ENCODE data around the gene PALLD. TPM values are rescaled to one million over a fixed set of nuclear protein-coding genes. Genes with fewer than 3 reads are reported as not detected.

PALLD gene
- total and polyA plus RNA-seq, 2 of the 8 experiments (the other 6 are each of a cell fraction or from before 2014, with no cell fraction given): 10.5 to 25.0 TPM

DNA sequence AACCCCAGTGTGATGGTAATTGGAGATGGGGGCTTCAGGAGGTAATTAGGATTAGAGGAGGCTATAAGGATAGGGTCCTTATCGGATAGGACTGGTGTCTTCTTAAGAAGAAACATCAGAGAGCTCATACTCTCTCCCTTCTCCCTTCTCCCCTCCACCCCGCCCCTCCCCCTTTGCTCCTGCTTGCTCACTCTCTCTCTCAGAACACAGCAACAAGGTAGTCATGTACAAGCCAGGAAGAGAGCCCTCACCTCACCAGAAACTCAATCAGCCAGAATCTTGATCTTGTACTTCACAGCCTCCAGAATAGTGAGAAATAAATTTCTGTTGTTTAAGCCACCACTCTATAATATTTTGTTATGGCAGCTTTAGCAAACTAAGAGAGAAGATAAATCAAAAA, 21.1 kb upstream of the PALLD start:
- H2BK120ac ChIP-seq (replicated peaks; ENCODE audit: low read depth, low read length): no peak overlapping the region
- CTCF ChIA-PET (ENCODE audit: partially characterized antibody): interaction anchor here (0.9 to 1.7 kb wide), 2 partner anchors 30 to 447 kb away, joined by 3 read pairs; no protein-coding TSS in a partner anchor
- H3K27ac ChIP-seq (ENCODE audit: low read depth, low read length): no peak overlapping the region
- no peak overlapping the region for H2BK5ac ChIP-seq (ENCODE audit: low read depth, low read length)
- TF ChIP-seq, protein P1, sequence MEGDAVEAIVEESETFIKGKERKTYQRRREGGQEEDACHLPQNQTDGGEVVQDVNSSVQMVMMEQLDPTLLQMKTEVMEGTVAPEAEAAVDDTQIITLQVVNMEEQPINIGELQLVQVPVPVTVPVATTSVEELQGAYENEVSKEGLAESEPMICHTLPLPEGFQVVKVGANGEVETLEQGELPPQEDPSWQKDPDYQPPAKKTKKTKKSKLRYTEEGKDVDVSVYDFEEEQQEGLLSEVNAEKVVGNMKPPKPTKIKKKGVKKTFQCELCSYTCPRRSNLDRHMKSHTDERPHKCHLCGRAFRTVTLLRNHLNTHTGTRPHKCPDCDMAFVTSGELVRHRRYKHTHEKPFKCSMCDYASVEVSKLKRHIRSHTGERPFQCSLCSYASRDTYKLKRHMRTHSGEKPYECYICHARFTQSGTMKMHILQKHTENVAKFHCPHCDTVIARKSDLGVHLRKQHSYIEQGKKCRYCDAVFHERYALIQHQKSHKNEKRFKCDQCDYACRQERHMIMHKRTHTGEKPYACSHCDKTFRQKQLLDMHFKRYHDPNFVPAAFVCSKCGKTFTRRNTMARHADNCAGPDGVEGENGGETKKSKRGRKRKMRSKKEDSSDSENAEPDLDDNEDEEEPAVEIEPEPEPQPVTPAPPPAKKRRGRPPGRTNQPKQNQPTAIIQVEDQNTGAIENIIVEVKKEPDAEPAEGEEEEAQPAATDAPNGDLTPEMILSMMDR (IDR thresholded peaks at IDR 0.05; ENCODE audit: control extremely low read depth in 1 of 3, insufficient read depth in 1 of 3, low read depth in 1 of 3, low read length in 3 of 3): no peak
- H4K91ac ChIP-seq (replicated peaks; ENCODE audit: insufficient read length, low read length): no peak overlapping the region
- no peak overlapping the region for H2AFZ ChIP-seq (ENCODE audit: low read length)
- POLR2A ChIA-PET (ENCODE audit: partially characterized antibody): interaction anchor here (0.6 kb wide), 1 partner anchor 15 kb away, joined by 3 read pairs; no protein-coding TSS in a partner anchor
- H4K5ac ChIP-seq (ENCODE audit: insufficient read length, low read depth, low read length): no peak overlapping the region
- no peak overlapping the region for H3K14ac ChIP-seq (ENCODE audit: insufficient read length)
- no peaks in the 10 kb centered on the region for H3K79me2 ChIP-seq (ENCODE audit: control insufficient read depth in 1 of 2, insufficient read depth in 2 of 2, low read length in 2 of 2)
- no peak overlapping the region for H4K8ac ChIP-seq (ENCODE audit: extremely low read depth, insufficient read depth, low read length)
- H3K4ac ChIP-seq (replicated peaks; ENCODE audit: insufficient read length, low read depth, low read length): no peak overlapping the region
- no peak for DNase-seq (ENCODE audit: low read depth in 1 of 2, low spot score in 2 of 2)
- no peak overlapping the region for H3K56ac ChIP-seq (replicated peaks; ENCODE audit: insufficient read length, low read depth, low read length)
- H2BK12ac ChIP-seq (ENCODE audit: low read depth, low read length): no peak overlapping the region
- 82% methylated on average over 1 of the region's 2 CpGs; no CpG with 5 or more reads in 1 of the 2 experiments for WGBS, 2 experiments (ENCODE audit: extremely low coverage in 1 of 2, insufficient coverage in 1 of 2, insufficient read length in 1 of 2, insufficient replicate concordance in 2 of 2, low coverage in 1 of 2, low lambda C conversion rate in 2 of 2, missing lambda C conversion rate in 1 of 2)
- no peak overlapping the region for H3K23ac ChIP-seq (ENCODE audit: insufficient read length)
- H3K36me3 ChIP-seq (ENCODE audit: control insufficient read depth in 2 of 4, insufficient read depth in 4 of 4, low read length in 3 of 4): no peaks in the 10 kb centered on the region
- H3K18ac ChIP-seq (ENCODE audit: extremely low read depth, low read length): no peak overlapping the region
- H2AK5ac ChIP-seq (ENCODE audit: low read depth, low read length): no peak overlapping the region
- peaks cover 2% of the 10 kb centered on the region; the same call in 1 of the 2 replicates for H3K23me2 ChIP-seq (ENCODE audit: low read depth, low read length)
- no peaks in the 10 kb centered on the region for H3K9me3 ChIP-seq (ENCODE audit: insufficient read depth in 2 of 2, low read depth in 1 of 2, low read length in 1 of 2)
- no peak overlapping the region for H2BK20ac ChIP-seq (ENCODE audit: low read length)
- H4K20me1 ChIP-seq (replicated peaks in 1 of 2; ENCODE audit: control insufficient read depth in 1 of 2, insufficient read depth in 2 of 2, low read length in 2 of 2): no peaks in the 10 kb centered on the region
- H3K4me1 ChIP-seq (replicated peaks in 1 of 4; ENCODE audit: control insufficient read depth in 3 of 4, insufficient read depth in 4 of 4, low read length in 3 of 4): peaks cover 0 to 5% (median 0%) of the 10 kb centered on the region in 4 experiments; a peak in 1 of 7 replicates
- no peak overlapping the region for H3K4me3 ChIP-seq (ENCODE audit: extremely low read depth in 1 of 4, insufficient read depth in 2 of 4, low read depth in 3 of 4, low read length in 4 of 4)
- peaks cover 0 to 3% (median under 1%) of the 10 kb centered on the region in 4 experiments; a peak in 2 of 7 replicates for H3K27me3 ChIP-seq (replicated peaks in 1 of 4; ENCODE audit: control insufficient read depth in 3 of 4, extremely low read depth in 1 of 4, insufficient read depth in 3 of 4, low read length in 3 of 4)
- no peaks in the 10 kb centered on the region for H3K79me1 ChIP-seq (ENCODE audit: low read depth, low read length)
- peak; percentile 13 for FAIRE-seq
- H2BK15ac ChIP-seq (ENCODE audit: low read length): no peak overlapping the region
- no peak overlapping the region for H3K9ac ChIP-seq (replicated peaks in 1 of 4; ENCODE audit: extremely low read depth in 1 of 4, low read depth in 3 of 4, low read length in 3 of 4)
- H3K4me2 ChIP-seq (ENCODE audit: insufficient read depth in 1 of 2, low read depth in 2 of 2, low read length in 2 of 2): no peak overlapping the region

Measured in H1 (cell line).